DMS53 (cell line): Measurements from ENCODE around the gene CNGB1.

Experiments
- DNase-seq: peaks from one replicate; lab custom pipeline; 2025; lab: John Stamatoyannopoulos, UW

CNGB1 gene

GRCh38 chr16:57972306-57972705 lies 1.4 kb upstream of the CNGB1 start:
- DNase-seq: no peak

GRCh38 chr16:57971848-57972247 lies 920 bp upstream of the CNGB1 start:
- DNase-seq: no peak

- DNase-seq: no peak
Observed at GRCh38 chr16:57970319-57970718, 609 bp downstream of the CNGB1 start.

DNA sequence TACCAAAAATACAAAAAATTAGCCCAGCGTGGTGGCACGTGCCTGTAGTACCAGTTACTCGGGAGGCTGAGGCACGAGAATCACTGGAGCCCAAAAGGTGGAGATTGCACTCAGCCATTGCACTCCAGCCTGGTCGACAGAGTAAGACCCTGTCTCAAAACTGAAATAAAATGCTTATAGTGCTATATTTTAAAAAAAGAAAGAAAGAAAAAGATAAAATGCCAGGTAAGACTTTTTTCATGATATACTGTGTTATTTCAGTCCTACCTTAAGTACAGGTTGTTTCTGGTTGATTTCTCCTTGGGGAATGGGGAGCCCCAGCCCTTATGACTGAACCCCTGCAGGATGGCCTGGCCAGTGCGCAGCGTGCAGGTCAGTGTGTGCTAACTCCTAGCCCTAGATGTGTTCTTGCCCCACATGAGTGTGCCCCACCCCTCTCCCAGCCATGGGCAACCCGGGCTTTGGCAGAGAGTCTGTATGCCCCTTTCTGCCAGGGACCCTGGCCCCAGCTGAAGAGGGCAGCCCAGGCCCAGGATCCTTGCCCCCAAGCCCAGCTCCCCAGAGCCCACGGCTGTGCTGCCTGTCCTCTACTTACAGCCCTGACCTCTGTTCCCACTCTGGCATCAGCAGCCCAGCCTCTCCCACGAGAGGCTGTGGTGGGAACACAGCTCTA lies 1.3 kb downstream of the CNGB1 start:
- no peak for DNase-seq

DNA sequence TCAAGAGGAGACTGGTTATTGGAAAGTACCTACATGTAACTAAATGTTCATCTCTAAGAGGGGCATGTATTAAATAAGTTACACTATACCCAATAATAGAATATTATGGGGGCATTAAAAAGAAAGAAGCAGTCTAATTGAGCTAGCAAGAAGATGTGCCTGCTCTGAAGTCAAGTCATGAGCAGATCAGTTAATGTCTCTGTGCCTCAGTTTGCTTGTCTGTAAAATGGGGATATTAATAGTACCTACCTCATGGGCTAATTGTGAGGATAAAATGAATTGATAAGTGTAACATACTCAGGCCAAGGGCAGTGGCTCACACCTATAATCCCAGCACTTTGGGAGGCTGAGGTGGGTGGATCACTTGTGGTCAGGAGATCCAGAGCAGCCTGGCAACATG lies 3.0 kb downstream of the CNGB1 start:
- no peak for DNase-seq

- no peak for DNase-seq
Observed at GRCh38 chr16:57966986-57967385, 3.9 kb downstream of the CNGB1 start.

DNA sequence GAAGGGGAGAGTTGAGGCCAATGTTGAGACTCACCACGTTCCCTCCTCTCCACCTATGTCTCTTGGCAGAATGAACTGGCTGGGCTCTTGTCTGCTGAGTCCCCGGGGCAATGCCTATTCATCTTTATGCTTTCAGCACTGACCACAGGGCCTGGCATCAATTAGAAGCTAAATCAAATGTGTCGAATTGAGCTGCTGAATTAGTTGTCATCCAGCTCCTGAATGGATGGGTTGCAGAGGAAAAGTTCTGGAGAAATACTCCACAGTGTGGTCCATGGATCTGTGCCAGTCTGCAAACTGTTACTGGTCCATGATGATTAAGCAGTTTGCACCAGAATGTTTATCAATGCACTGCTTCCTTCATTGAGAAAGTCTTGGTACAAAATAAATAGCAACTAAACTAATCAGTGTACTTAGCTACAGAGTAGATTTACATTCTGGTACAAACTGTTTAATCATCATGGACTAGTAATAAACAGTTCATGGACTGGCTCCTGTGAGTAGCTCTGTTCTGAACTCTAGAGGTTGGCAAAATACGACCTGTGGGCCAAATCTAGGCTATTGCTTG lies 4.6 kb downstream of the CNGB1 start:
- DNase-seq: no peak

GRCh38 chr16:57964157-57964700 lies 6.7 kb downstream of the CNGB1 start:
- DNase-seq: no peak

GRCh38 chr16:57962756-57963155 lies 8.2 kb downstream of the CNGB1 start:
- no peak for DNase-seq

DNA sequence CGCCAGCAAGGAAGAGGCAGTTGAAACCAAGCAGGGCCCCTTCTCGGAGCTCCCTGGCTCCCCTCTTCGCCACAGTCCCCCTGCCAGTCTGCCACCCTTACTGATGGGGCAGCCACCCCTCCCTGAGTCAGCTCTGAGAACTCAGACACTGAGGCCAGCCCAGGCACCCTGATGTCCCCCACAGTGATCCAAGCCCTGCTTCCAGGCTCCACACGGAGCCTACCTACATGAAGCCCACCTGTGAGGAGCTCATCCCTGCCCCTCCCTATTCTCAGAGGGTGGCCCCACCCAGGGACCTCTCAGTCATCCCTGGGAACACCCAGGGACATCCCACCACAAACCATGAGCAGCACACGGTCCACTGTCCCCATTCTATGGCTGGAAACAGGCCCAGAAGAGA lies 8.9 kb downstream of the CNGB1 start:
- DNase-seq: no peak

DNA sequence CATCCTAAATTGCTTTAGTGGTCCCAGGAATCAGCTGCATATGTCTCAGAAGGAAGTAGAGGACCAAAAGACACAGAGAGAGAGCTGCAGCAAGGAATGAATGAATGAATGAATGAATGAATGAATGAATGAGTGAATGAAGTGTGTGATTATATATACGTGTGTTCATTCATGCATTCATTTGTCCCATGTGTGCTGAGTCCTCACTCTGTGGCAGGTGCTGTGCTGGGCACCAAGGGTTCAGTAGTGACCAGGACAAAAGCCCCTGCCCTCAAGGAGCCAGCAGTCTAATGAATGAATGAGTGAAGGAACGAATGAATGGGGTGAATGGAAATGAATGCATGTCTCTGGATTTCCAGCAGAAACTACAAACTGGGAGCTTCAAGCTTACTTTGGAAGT lies 9.4 kb downstream of the CNGB1 start:
- DNase-seq: no peak

GRCh38 chr16:57960826-57961472 lies 10.0 kb downstream of the CNGB1 start:
- DNase-seq: no peak

GRCh38 chr16:57960310-57960709 lies 10.6 kb downstream of the CNGB1 start:
- DNase-seq: no peak

DNA sequence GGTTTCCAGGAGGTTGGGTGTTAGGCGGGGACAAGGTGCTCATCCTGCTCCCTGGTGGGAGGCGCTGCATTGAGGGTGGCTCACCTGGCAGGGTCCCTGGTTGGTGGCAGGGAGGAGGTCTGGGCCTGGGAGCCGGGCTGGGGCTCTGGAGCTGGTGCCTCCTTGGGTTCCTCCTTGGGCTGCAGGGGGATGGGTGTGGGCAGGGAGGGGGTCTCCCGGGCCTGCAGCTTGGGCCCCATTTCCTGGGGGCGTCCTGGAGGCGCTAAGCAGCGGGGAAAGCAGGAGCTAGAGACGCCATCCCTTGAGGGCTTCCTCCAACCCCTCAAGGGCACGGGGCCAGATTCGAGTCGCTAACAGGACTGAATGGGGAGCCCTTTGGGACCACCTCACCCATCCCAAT lies 11.1 kb downstream of the CNGB1 start:
- no peak for DNase-seq

- DNase-seq: no peak
Observed at GRCh38 chr16:57959121-57959520, 11.8 kb downstream of the CNGB1 start.

DNA sequence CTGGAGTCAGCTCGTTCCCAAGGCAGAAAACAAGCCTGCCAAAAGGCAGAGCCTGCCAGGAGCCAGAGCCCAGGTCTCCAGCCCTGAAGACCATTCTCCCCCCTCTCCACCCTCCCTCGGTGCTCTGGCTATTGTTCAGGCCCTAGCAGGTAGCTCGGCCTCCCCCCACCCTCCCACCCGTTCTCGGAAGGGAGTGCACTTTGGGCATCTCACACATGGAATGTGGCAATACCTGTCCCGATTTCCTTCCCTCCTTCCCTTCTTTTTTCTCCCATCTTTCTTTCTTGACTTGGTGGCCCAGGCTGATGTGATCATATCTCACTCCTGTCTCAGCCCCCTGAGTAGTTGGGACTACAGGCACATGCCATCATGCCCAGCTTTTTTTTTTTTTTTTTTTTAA lies 12.4 kb downstream of the CNGB1 start:
- no peak for DNase-seq

DNA sequence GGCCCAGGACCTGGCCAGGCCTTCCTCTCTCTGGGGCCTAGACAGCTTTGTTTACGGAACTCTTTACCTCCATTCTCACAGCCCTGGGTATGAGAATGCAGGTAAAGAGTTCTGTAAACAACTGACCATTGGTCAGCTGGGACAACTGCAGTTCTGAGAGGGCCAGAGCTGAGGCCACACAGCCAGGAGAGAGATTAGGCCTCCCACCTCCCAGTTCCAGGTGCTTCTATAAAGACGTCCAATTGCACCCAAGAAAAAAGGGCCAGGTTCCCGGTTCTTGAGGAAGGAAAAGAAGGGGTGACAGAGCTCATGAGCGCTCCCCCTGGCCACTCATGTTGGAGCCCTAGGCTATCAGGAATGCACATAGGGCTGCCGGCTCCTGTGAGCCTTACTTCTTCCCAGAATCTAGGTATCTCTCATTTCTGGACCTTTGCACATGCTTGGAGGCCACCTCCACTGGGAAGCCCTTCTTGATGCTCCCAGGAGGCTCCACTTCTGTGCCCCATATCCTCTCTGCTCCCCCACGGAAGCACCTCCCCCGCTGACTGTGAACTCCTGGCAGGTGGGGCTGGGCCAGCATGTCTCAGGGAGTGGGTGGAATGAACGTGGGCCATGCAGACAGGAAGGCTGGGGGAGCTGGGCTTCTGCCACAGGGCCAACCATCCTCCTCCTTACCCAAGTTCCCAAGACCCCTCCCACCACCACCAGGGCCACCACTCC lies 13.1 kb downstream of the CNGB1 start:
- DNase-seq: peak; percentile 77

GRCh38 chr16:57956924-57957672 lies 13.8 kb downstream of the CNGB1 start:
- peak; percentile 39 for DNase-seq

GRCh38 chr16:57956270-57956808 lies 14.6 kb downstream of the CNGB1 start:
- no peak for DNase-seq

GRCh38 chr16:57955572-57956188 lies 15.2 kb downstream of the CNGB1 start:
- DNase-seq: peak; percentile 42

GRCh38 chr16:57953857-57954256 lies 17.1 kb downstream of the CNGB1 start:
- DNase-seq: no peak
